ENCODE data around the gene TNFRSF6B.
A peak's percentile ranks its signal among the peaks of the same experiment; 100 is the strongest.
"Not testable (repeated sequence)": the region's sequence is repeated elsewhere in the genome, so short reads cannot be mapped to it uniquely, and the experiment has no call there.

The TNFRSF6B gene, protein sequence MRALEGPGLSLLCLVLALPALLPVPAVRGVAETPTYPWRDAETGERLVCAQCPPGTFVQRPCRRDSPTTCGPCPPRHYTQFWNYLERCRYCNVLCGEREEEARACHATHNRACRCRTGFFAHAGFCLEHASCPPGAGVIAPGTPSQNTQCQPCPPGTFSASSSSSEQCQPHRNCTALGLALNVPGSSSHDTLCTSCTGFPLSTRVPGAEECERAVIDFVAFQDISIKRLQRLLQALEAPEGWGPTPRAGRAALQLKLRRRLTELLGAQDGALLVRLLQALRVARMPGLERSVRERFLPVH

DNA sequence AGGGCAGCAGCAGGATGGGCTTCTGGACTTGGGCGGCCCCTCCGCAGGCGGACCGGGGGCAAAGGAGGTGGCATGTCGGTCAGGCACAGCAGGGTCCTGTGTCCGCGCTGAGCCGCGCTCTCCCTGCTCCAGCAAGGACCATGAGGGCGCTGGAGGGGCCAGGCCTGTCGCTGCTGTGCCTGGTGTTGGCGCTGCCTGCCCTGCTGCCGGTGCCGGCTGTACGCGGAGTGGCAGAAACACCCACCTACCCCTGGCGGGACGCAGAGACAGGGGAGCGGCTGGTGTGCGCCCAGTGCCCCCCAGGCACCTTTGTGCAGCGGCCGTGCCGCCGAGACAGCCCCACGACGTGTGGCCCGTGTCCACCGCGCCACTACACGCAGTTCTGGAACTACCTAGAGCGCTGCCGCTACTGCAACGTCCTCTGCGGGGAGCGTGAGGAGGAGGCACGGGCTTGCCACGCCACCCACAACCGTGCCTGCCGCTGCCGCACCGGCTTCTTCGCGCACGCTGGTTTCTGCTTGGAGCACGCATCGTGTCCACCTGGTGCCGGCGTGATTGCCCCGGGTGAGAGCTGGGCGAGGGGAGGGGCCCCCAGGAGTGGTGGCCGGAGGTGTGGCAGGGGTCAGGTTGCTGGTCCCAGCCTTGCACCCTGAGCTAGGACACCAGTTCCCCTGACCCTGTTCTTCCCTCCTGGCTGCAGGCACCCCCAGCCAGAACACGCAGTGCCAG, at the start of gene TNFRSF6B:
TSS of gene TNFRSF6B (plus strand) at position 25 of the 729 bp plus-strand sequence. CDS start at position 141, 116 bp downstream.
- no peak for DNase-seq

DNA sequence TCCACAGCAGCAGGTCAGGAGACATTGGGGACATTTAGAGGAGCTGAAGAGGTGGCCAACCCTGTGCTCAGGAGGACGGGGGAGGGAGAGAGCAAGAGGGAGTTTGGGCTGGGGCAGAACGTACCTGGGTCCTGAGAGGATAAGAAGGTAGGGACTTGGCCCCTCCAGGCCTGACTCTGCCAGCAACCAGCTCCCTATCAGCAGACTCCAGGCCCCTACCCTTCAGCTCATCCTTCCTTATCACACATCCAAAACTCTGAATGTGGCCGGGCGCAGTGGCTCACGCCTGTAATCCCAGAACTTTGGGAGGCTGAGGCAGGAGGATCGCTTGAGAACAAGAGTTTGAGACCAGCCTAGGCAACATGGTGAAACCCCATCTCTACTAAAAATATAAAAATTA, 48.3 kb upstream of the TNFRSF6B start:
- no peak for DNase-seq

DNA sequence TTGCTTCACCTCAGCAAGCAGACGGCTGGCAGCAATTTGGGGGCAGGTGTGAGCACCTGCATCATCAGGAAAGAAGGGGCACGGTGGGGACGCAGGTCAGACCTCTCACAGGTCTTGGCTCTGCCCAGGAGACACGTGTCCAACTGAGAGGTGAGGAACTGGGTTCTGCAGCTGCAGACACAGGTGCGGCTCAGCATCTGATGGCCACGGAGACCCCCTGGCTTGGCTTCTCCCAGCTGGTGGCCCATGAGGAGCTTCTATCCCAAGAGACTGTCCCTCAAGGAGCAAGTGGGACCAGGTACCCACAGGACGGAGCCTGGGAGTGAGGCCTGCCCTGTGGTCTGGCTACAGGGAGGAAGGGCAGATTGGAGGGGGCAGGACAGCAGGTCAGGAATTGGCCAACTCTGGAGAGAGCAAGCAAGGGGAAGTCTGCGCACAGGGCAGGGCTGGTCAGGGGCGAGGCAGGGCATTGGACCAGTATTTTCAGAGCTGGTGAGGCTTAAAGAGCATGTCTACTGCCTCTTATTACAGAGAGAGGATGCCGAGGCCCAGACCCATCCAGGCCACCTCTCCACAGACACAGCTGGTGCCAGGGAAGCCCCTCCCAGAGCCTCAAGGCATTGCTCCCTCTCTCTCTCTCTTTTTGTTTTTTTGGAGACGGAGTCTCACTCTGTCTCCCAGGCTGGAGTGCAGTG, 47.4 kb upstream of the TNFRSF6B start:
- DNase-seq = no peak

DNA sequence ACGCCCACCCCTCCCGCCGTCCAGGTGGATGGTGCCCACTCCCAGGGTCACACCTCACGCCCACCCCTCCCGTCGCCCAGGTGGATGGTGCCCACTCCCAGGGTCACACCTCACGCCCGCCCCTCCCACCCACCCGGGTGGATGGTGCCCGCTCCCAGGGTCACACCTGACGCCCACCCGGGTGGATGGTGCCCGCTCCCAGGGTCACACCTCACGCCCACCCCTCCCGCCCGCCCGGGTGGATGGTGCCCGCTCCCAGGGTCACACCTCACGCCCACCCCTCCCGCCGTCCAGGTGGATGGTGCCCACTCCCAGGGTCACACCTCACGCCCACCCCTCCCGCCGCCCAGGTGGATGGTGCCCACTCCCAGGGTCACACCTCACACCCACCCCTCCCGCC, 46.0 kb upstream of the TNFRSF6B start:
- not testable (repeated sequence) for DNase-seq

DNA sequence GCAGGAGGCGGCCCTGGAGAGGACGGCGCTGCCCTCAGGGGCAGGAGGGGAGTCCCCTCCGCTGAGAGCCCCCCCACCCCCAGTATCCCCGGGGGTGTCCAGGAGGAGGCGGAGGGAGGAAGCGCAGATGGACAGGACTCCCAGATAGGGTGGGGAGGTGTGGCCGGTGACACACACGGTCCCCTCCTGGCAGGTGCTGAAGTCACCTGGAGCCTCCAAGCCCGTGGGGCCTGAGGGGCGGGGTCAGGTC, 44.6 kb upstream of the TNFRSF6B start:
- DNase-seq = no peak

DNA sequence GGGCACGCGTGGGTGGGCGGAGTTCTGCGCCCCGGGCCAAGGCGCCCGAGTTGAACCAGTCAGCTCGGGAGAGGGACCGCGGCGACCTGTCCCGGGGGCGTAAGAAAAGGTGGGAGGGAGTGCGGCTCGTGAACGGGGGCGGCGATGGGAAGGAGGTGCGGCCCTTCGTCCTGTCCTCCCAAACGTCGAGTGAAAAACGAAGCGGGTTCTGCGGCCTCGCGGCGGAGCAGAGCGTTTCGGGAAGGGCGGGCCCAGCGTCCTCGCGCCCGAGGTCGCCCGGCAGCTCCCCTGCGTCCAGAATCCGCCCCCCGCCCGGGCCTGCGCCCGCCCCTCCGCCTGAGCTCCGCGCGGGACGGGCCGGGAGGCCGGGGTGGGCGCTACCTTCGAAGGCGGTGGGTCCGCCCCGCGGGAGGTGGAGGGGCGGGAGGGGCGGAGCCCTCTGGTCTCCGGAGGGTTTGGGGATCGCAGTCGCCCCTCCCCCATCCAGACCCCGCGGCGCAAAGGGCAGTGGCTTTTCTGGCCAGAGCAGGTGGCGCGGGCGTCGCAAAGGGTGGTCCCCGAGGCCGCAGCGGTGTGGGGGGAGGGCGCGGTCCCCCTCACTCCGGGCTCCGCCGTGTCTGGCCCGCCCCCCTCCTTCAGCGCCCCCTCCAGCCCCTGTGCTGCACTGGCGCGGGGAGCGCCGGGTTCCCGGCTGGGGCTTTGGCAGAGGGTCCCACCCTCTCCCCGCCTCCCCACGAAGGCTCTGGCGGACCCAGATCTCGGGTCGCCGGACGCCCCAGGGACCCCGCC, 44.1 kb upstream of the TNFRSF6B start:
- DNase-seq = peak; percentile 16

DNA sequence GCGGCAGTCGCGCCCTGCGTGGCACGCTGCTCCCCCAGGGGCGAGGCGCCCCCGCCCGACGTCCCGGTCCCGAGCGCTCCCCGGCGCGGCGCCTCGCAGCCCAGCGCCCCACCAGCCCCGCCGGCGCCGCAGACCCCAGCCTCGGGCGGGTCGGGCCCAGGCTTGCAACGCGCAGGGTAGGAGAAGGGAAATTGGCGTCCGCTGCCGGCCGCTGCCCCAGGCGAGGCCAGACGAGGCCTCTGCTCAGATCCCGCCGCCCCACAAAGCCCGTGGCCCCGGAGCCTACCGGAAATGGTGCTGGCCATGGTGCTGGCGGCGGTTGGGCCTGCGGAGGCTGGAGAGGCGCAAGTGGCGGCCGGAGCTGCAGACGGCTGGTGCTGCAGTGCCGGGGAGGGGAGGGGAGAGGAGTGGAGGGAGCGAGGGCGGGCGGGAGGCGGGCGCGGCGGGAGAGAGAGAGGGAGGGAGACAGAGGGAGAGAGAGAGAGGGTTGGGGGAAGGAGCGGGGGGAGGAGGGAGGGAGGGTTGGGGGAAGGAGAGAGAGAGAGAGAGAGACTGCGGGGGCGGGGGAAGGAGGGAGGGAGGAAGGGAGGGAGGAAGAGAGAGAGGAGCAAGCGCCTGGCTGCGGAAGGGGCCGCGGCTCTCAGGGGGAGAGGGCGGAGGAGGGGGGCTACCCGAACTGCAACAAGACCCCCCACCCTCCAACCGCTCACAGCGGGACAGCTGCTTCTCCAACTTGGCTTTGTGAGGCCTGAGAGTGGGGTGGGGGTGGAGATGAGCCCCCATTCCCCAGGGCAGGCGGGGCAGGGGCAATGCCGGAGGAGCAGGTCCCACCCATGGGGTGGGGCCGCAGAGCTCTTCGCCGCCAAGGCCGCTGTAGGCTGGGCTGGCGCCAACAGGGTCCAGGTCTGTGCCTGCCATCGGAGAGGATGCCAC, 43.1 kb upstream of the TNFRSF6B start, which contains the start of gene STMN3:
TSS of gene STMN3 (minus strand) at position 384 of the 933 bp plus-strand sequence. CDS start at position 305, 79 bp downstream.
- peak; percentile 79 for DNase-seq

DNA sequence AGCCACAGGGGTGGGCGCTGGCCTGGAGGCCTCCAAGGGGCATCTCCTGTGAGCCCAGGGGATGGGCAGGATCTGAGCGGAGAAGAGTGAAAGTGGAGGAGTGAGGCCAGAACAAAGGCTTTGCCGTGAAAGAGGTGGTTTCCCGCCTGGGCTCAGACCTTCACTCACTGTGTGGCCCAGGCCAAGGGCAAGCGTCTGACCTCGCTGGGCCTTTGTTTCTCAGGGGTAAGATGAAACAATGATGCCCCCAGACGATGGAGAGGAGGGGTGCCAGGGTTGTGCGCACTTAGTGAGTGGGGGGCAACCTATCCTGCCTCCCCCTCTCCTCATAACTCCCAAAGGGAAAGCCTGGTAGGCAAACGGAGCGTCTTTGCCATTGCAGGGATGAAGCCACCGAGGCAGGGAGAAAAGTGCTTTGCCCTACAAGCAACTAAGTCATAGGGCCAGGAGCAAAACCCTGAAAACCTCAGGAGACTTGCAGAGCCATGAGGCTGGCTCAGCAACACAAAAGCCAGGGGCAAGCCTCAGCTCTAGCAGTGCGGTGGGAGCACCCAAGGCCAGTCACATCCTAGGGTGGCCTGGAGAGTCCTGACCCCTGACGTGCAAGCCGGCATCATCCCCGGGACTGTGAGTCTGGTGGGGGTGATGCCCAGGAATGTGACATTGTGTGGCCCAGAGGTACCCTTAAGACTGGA, 42.3 kb upstream of the TNFRSF6B start:
- DNase-seq = no peak

DNA sequence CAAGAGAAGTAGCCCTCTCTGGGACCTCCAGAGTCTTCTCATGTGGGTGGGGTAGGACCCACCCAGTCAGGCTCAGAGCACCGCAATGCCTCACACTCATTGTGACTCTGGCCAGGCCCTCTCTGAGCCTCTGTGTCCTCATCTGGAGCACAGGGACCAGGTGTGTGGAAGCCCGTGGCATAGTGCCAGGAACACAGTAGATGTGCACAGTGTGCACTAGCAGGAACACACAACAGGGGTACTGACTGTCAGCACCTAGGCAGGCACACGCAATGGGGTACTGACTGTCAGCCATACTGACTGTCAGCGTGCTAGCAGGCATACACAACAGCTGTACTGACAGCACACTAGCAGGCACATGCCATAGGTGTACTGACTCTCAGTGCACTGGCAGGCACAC, 41.2 kb upstream of the TNFRSF6B start:
- DNase-seq = no peak

DNA sequence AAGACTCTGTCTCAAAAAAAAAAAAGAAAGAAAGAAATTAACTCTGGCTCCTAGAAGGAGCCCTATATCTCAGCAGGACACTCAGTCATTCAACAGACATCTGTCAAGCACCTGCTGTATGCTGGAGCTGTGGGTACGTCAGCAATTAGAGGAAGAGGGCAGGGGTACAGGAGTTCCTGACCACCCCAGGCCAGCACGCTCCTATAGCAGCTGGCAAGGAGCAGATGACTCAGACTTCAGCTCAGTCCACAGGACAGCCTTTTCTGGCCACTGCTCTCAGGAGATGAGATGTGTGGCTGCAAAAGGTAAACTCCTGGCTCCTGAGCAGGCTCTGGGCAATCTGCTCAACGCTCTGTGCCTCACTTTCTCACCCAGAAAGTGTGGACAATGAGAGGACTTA, 40.0 kb upstream of the TNFRSF6B start:
- no peak for DNase-seq

DNA sequence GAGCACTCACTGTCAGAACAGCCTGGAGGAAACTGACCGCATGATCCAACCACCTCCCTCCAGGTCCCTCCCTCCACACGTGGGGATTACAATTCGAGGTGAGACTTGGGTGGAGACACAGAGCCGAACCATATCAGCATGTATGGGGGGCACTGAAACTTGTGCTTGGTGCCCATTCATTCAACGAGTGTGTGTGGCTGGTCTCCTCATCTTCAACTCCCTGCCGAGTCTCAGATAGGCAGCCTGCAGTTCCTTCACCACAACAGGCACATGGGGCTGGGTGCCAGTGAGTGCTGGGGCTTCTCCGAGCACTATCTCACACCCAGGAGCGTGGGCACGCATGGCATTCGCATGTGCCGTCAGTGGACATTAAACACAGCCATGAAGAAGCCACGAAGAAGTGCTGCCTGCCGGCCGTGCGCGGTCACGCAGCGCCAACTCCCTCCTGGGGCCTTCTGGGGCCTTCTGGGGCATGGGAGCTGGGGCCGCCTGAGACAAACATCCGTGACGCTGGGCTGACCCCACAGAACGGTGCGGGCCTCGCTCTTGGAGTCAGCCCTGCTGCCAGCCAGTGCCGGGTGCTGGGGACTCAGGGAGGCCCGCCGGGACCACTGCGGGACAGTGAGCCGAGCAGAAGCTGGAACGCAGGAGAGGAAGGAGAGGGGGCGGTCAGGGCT, 39.1 kb upstream of the TNFRSF6B start:
- no peak for DNase-seq

DNA sequence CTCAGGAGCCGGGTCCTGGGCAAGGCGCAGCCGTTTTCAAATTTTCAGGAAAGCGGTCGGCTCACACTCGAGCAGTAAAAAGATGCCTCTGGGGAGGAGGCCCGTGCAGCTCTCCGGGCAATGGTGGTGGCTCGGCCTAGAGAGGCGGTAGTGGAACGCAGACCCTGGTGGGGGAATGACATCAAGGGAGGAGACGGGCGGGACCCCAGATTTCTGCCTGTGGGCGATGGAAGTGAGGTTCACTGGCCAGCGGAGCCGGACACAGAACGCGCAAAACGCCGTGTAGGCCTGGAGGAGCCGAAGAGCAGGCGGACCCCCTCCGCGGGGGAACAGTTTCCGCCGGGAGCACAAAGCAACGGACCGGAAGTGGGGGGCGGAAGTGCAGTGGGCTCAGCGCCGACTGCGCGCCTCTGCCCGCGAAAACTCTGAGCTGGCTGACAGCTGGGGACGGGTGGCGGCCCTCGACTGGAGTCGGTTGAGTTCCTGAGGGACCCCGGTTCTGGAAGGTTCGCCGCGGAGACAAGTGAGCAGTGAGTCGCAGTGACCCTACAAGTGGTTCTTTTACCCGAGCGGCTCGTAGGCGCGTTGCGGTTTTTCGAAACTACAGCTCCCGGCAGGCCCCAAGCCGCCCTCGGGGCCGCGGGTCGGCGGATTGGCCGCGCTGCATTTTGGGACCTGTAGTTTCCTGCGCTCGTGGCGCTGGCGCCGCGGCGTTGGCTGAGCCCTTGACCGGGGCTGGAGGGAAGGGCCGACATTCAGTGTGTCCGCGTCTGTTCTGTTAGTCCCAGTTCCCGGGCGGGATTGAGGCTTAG, 38.3 kb upstream of the TNFRSF6B start, which contains the start of gene RTEL1:
TSS of gene RTEL1 (plus strand) at position 376 of the 812 bp plus-strand sequence. CDS start 1,091 bp downstream, outside the sequence.
- peak; percentile 38 for DNase-seq

DNA sequence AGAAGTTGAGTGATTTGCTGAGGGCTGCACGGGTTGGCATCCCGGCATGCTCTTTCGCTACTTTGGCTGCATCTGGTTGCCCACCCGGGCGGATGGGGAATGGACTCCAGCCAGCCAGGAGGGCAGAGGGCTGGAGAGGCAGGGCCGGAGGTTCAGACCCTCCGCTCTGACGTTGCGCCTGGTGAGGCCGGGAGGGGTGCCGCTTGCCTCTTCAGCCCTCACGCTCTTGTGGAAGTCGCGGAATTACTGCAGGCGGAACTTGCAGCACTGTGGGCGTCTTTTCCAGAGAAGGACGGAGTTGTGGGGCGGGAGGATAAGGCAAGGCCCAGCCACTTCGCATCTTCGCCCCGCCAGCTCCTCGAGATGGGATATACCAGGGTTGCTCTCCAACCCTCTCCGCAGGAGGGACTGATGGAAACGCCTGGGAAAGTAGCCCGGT, 37.7 kb upstream of the TNFRSF6B start:
- DNase-seq = no peak

DNA sequence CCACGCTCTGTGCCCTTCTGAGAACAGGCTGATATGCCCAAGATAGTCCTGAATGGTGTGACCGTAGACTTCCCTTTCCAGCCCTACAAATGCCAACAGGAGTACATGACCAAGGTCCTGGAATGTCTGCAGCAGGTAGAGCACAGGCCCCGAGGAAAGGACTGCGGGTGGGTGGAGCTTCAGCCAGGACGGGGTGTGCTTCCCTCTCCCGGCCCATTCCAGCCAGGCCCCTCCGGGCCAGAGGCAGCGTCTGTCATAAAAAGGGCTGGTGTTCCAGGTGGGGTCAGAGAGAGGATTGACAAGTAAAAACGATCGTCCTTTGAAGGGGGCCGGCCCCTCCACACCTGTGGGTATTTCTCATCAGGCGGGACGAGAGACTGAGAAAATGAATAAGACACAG, 37.1 kb upstream of the TNFRSF6B start:
- no peak for DNase-seq

DNA sequence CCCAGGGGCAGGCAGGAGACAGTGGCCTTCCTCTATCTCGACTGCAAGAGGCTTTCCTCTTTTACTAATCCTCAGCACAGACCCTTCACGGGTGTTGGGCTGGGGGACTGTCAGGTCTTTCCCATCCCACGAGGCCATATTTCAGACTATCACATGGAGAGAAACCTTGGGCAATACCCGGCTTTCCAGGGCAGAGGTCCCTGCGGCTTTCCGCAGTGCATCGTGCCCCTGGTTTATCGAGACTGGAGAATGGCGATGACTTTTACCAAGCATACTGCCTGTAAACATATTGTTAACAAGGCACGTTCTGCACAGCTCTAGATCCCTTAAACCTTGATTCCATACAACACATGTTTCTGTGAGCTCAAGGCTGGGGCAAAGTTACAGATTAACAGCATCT, 36.3 kb upstream of the TNFRSF6B start:
- DNase-seq = not testable (repeated sequence)

DNA sequence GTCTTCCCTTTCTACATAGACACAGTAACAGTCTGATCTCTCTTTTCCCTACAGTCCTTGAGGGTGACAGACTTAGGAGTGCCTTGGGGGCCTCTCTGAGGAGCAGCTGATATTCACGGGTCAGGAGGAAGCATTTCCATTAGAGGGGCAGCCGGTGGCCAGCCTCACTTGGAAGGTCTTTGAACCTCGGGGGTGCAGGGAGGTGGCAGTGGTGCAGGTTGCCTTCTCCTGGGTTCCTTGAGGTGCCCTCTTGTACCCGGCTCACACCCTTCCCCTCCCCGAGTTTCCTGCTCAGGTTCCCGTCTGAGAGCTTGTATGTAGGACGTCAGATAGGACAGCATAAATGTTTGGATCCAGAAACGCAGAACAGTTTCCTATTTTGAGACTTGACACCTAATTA, 35.8 kb upstream of the TNFRSF6B start:
- no peak for DNase-seq

DNA sequence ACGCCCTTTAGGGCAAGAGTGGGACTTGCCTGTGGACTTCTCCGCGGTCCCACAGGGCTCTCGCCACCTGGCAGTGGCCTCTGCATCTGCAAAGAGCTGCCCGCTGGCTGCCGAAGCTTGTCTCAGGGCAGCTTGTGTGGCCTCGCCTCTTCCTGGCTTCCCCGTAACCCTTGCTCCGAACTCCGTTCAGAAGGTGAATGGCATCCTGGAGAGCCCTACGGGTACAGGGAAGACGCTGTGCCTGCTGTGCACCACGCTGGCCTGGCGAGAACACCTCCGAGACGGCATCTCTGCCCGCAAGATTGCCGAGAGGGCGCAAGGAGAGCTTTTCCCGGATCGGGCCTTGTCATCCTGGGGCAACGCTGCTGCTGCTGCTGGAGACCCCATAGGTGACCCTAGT, 35.3 kb upstream of the TNFRSF6B start:
- DNase-seq = no peak

DNA sequence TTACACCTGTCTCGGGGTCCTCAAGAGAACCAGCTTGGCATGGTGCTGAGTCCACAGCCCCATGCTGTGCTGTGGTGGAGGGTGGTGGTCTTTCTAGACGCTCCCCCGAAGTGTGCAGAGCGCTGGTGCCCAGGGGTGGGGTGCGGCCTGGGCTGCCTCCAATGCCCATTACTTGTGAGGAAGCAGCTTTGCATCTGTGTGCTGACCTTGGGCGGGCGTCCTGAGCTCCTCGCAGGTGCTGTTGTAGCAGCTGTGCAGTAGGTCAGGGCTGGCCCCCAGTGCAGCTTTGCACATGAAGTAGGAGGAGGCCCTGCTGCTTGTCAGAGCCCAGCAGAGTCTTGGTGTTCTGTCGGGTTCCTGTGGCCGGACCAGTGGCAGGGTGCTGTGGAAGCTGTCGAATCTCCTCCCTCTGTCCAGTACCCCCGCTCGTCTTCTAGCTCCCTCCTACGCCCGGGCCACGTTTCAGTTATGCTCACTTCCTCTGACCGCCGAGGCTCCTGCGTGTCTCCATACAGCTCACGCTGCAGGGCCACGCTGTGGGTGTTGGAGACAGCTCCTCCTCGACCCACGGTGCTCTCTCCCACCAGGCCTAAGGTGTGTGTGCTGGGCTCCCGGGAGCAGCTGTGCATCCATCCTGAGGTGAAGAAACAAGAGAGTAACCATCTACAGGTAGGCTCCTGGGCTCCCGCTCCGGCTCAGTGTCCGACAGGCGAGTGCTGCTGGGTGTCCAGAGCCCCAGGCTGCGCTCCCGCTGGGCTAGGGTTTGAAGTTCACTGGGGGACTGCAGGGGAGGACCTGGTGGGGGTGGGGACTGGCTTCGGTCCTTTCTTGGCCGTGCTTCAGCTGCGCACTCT, 34.3 kb upstream of the TNFRSF6B start:
- no peak for DNase-seq

DNA sequence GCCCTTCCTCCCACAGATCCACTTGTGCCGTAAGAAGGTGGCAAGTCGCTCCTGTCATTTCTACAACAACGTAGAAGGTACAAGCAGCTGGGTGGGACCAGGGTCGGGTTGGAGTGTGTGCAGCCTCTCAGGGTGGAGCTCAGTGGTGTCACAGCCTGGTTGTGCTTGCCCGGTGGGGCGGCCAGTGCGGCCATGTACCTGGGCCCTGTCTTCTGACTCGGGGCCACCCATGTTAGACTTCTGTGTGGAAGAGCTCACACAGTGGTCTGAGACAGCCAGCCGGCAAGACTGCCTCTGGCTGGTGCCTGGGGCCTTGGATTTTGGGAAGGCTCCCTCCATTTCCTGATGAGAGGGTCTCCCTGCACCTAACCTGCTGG, 33.7 kb upstream of the TNFRSF6B start:
- no peak for DNase-seq

All from NCI-H1694 (cell line).